ENCODE results near the gene TENM4. TPM values are rescaled to one million over a fixed set of nuclear protein-coding genes. Genes with fewer than 3 reads are reported as not detected.

The TENM4 gene
- total RNA-seq, 4 donors from 2014 or later, result 7.7 to 39.3 (median 16.1) TPM

DNA sequence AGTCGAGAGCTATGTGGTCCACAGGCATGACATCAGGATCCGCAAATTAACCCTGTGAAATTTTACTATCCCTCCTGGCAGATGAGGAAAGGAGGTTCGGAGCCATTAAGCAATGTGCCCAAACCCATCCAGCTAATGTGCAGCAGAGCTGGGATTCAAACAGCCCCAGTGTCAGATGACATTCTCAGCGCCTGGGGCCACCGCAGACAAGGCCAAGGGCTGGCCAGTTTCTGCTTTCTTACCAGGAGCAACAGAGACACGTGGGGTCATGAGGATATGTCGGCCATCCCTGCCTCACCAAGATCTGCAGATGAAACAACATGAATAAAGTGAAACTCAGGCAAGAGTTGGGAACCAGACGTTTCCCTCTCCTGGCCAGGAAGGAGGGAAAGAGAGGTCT, 110.2 kb downstream of the TENM4 start:
- Histone ChIP-seq H3K27ac (no peak overlapping the region), H3K4me3 (no peak overlapping the region), H3K27me3 (no peaks in the 10 kb centered on the region), H3K4me1 (peaks cover 0 to 13% (median 10%) of the 10 kb centered on the region in 3 donors), H3K9me3 (no peaks in the 10 kb centered on the region), H3K36me3 (no peaks in the 10 kb centered on the region)
- no peak for DNase-seq
- no peak for TF ChIP-seq POLR2A (IDR thresholded peaks at IDR 0.05)
- TF ChIP-seq, protein P1, sequence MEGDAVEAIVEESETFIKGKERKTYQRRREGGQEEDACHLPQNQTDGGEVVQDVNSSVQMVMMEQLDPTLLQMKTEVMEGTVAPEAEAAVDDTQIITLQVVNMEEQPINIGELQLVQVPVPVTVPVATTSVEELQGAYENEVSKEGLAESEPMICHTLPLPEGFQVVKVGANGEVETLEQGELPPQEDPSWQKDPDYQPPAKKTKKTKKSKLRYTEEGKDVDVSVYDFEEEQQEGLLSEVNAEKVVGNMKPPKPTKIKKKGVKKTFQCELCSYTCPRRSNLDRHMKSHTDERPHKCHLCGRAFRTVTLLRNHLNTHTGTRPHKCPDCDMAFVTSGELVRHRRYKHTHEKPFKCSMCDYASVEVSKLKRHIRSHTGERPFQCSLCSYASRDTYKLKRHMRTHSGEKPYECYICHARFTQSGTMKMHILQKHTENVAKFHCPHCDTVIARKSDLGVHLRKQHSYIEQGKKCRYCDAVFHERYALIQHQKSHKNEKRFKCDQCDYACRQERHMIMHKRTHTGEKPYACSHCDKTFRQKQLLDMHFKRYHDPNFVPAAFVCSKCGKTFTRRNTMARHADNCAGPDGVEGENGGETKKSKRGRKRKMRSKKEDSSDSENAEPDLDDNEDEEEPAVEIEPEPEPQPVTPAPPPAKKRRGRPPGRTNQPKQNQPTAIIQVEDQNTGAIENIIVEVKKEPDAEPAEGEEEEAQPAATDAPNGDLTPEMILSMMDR (IDR thresholded peaks at IDR 0.05), result no peak
- 70 to 83% methylated on average over 3 to 7 of the region's 8 CpGs for WGBS, 2 donors
- intact Hi-C loops (cut with DNase I), result no loop called here

DNA sequence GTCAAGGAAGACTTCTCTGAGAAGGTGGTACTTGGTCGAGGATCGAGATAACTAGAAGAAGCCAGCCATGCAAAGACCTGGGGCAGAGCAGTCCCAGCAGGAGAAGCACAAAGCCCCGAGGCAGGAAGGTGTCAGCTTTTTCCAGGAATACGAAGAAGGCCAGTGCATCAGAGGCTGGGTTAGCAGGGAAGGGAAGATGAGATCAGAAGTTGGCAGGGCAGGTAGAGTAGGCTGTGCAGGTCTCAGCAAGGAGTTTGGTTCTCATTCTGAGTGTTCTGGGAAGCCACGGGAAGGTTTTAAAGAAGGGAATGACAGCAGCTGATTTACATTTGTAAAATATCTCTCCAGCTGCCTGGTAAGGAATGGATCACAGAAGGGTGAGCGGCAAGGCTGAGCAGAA, 111.3 kb downstream of the TENM4 start:
- H3K9me3 ChIP-seq, result no peaks in the 10 kb centered on the region
- H3K4me3 ChIP-seq, result no peak overlapping the region
- no peak overlapping the region for H3K27ac ChIP-seq
- WGBS, 2 donors, result 34 to 36% methylated on average over 6 of the region's 6 CpGs
- no peak for DNase-seq
- H3K27me3 ChIP-seq, result no peaks in the 10 kb centered on the region
- H3K36me3 ChIP-seq, result no peaks in the 10 kb centered on the region
- no peak for TF ChIP-seq POLR2A (IDR thresholded peaks at IDR 0.05)
- TF ChIP-seq, protein P1 (IDR thresholded peaks at IDR 0.05), result no peak
- intact Hi-C loops (cut with DNase I), result no loop called here
- H3K4me1 ChIP-seq, result peaks cover 0 to 13% (median 10%) of the 10 kb centered on the region in 3 donors

DNA sequence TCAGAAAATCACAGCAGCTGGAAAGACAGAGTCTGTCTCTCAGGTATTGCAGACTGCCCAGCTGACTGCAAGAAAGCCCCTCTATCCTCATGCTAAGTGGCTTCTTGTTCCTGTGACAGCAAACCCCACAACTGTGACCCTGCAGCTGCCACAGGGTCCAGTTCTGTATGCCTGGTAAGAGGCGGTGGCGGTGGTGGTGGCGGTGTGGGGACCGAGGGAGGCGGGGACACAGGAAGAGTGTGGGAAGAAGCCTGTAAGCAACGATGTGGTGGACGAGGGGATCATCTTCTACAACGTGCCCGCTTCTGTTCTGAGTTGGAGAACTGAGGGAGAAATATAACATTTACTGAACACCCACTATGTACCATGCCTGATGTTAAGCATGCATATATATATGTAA, 112.4 kb downstream of the TENM4 start:
- intact Hi-C loops (cut with DNase I), result no loop called here
- TF ChIP-seq, protein P1 (IDR thresholded peaks at IDR 0.05), result no peak
- no peak for TF ChIP-seq POLR2A (IDR thresholded peaks at IDR 0.05)

DNA sequence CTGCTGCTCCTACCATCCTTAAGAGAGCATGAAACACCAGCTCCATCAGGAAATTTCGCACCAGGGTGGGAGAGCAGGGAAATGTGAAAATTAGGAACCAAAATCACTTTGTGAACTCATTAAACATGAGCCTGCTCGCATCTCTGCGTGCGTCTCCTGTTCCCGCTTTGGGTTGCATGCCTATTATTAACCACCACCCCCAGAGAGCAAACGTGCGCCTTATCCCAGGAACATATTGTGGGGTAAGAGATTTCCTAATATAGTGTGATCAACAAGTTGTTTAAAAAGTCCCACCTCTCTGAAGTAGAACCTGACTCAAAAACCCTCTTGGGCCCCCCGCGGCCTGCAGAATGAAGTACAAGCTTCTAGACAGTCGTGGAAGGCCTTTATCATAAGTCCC, 115.0 kb downstream of the TENM4 start:
- 83 to 89% methylated on average over 10 of the region's 10 CpGs for WGBS, 2 donors
- TF ChIP-seq, protein P1 (IDR thresholded peaks at IDR 0.05), result no peak
- no peak for TF ChIP-seq POLR2A (IDR thresholded peaks at IDR 0.05)
- no peak overlapping the region for H3K27ac ChIP-seq
- H3K36me3 ChIP-seq, result no peaks in the 10 kb centered on the region
- H3K4me3 ChIP-seq, result no peak overlapping the region
- no peak for DNase-seq
- H3K4me1 ChIP-seq, result peaks cover 0 to 13% (median 8%) of the 10 kb centered on the region in 3 donors
- no peaks in the 10 kb centered on the region for H3K27me3 ChIP-seq
- H3K9me3 ChIP-seq, result no peaks in the 10 kb centered on the region
- intact Hi-C loops (cut with DNase I), result no loop called here

More for the DNA sequence above, 112.4 kb downstream of the TENM4 start:
- no peak for DNase-seq
- Histone ChIP-seq H3K27me3 (no peaks in the 10 kb centered on the region), H3K4me3 (no peak overlapping the region), H3K9me3 (no peaks in the 10 kb centered on the region), H3K27ac (no peak overlapping the region), H3K4me1 (peaks cover 0 to 13% (median 10%) of the 10 kb centered on the region in 3 donors), H3K36me3 (no peaks in the 10 kb centered on the region)
- WGBS, 2 donors, result 73 to 88% methylated on average over 7 of the region's 9 CpGs

DNA sequence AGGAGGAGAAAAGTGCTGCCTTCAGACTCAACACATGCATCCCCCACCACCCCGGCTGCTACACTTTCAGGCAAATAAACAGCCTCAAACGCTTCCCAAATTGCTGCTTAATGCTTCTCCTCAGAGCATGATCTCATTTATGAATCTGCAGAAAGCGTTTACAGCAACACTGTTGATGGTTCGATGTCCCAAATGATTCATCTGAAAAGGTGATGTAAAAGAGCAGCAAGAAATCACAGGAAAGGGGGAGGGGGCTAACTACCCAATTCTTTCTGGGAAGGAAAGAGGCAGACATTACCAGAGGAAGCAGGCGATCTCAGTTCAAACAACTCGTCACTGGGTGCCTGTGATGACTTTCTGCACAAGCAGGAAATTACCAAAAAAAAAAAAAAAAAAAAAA, 119.6 kb downstream of the TENM4 start:
- Histone ChIP-seq H3K36me3 (no peaks in the 10 kb centered on the region), H3K9me3 (no peaks in the 10 kb centered on the region), H3K4me3 (no peak overlapping the region), H3K4me1 (no peaks in the 10 kb centered on the region), H3K27ac (no peak overlapping the region), H3K27me3 (no peaks in the 10 kb centered on the region)
- WGBS, 2 donors, result 58 to 60% methylated on average over 6 of the region's 6 CpGs
- DNase-seq, result no peak
- TF ChIP-seq, protein P1 (IDR thresholded peaks at IDR 0.05), result no peak
- intact Hi-C loops (cut with DNase I), result no loop called here
